Type B pancreatic cell (in vitro differentiated cells): ENCODE measurements around the gene MAP2K2. TPM values are rescaled to one million over a fixed set of nuclear protein-coding genes. Genes with fewer than 3 reads are reported as not detected.

ENCODE experiments used
- DNase-seq: peaks from one replicate; pipeline ENCODE4 v3.0.0; 2021; ENCODE audit warnings: mixed read lengths; ENCODE audit not compliant: unreplicated experiment; ENCODE audit errors: extremely low spot score
- H3K27ac Mint-ChIP-seq: 2 replicates; pipeline ENCODE4 v1.8.0; 2021; ENCODE audit warnings: mild to moderate bottlenecking, mixed read lengths
- H3K27me3 Mint-ChIP-seq: 2 replicates; pipeline ENCODE4 v1.8.0; 2021; ENCODE audit warnings: mixed read lengths
- H3K36me3 Mint-ChIP-seq: 2 replicates; pipeline ENCODE4 v1.8.0; 2021; ENCODE audit warnings: mixed read lengths
- H3K4me1 Mint-ChIP-seq: one replicate; pipeline ENCODE4 v1.8.0; 2021; ENCODE audit warnings: mixed read lengths; ENCODE audit not compliant: unreplicated experiment
- H3K4me3 Mint-ChIP-seq: 2 replicates; pipeline ENCODE4 v1.8.0; 2021; ENCODE audit warnings: mild to moderate bottlenecking, mixed read lengths
- H3K9me3 Mint-ChIP-seq: 2 replicates; pipeline ENCODE4 v1.8.0; 2021; ENCODE audit warnings: mixed read lengths
- total RNA-seq: library from RNA; stranded (reverse); gene quantifications from 2 replicates; pipeline ENCODE4 v1.2.1, GENCODE V29; 2021; ENCODE audit warnings: low replicate concordance
- TF ChIP-seq, protein P1 (sequence below): fragments of 200-600 bp; sonication (generic); conservative IDR thresholded peaks from 2 replicates; pipeline ENCODE4 v1.5.0; 2021; ENCODE audit warnings: antibody characterized with exemption, mild to moderate bottlenecking

MAP2K2 gene
- total RNA-seq, 1 donor from 2014 or later = 144 TPM

DNA sequence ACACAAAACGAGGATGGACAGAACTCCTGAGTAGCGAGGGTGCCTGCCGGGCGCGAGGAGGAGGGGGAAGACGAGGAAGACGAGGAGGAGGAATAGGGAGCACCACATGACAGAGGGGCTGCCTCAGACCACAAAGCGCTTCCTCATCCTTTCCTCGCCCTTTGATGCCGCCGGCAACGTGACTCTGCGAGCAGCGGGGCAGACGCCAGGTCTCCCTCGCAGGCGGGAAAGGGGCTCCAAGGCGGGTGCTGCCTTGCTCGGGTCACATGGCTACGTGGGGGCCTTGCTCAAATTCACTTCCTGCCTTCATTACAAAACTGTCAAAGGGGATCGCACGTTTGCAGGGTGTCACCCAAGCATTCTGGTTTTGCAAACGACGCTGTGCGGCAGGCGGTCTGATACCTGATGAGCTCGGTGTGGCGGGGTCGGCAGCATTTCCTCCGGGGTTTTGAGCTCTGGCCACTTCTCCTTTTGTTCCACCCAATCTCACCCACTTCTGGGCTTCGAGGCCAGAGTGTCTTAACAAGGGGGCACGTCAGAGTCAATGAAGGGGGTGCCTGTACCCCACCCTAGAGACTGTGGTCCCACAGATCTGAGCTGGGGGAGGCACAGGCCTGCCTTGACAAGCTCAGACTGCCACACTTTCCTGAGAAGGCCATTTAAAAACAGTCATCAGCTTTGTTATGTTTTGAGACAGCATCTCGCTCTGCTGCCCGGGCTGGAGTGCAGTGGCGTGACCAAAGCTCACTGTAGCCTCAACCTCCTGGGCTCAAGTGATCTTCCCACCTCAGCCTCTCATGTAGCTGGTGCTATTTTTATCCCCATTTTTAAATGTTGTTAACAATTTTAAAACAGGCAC, 14.9 kb downstream of the MAP2K2 start:
- Mint-ChIP-seq H3K9me3 (no peaks in the 10 kb centered on the region), H3K27me3 (no peaks in the 10 kb centered on the region), H3K4me3 (no peak overlapping the region), H3K4me1 (no peaks in the 10 kb centered on the region), H3K36me3 (peaks cover 16% of the 10 kb centered on the region), H3K27ac (no peak overlapping the region)
- TF ChIP-seq, protein P1, sequence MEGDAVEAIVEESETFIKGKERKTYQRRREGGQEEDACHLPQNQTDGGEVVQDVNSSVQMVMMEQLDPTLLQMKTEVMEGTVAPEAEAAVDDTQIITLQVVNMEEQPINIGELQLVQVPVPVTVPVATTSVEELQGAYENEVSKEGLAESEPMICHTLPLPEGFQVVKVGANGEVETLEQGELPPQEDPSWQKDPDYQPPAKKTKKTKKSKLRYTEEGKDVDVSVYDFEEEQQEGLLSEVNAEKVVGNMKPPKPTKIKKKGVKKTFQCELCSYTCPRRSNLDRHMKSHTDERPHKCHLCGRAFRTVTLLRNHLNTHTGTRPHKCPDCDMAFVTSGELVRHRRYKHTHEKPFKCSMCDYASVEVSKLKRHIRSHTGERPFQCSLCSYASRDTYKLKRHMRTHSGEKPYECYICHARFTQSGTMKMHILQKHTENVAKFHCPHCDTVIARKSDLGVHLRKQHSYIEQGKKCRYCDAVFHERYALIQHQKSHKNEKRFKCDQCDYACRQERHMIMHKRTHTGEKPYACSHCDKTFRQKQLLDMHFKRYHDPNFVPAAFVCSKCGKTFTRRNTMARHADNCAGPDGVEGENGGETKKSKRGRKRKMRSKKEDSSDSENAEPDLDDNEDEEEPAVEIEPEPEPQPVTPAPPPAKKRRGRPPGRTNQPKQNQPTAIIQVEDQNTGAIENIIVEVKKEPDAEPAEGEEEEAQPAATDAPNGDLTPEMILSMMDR = no peak
- DNase-seq = no peak

GRCh38 chr19:4103080-4103433, 20.9 kb downstream of the MAP2K2 start:
- H3K9me3 Mint-ChIP-seq = no peaks in the 10 kb centered on the region
- no peak overlapping the region for H3K4me3 Mint-ChIP-seq
- H3K27ac Mint-ChIP-seq = no peak overlapping the region
- TF ChIP-seq, protein P1 = no peak
- H3K4me1 Mint-ChIP-seq = no peaks in the 10 kb centered on the region
- peaks cover 12% of the 10 kb centered on the region for H3K36me3 Mint-ChIP-seq
- no peak for DNase-seq
- no peaks in the 10 kb centered on the region for H3K27me3 Mint-ChIP-seq

DNA sequence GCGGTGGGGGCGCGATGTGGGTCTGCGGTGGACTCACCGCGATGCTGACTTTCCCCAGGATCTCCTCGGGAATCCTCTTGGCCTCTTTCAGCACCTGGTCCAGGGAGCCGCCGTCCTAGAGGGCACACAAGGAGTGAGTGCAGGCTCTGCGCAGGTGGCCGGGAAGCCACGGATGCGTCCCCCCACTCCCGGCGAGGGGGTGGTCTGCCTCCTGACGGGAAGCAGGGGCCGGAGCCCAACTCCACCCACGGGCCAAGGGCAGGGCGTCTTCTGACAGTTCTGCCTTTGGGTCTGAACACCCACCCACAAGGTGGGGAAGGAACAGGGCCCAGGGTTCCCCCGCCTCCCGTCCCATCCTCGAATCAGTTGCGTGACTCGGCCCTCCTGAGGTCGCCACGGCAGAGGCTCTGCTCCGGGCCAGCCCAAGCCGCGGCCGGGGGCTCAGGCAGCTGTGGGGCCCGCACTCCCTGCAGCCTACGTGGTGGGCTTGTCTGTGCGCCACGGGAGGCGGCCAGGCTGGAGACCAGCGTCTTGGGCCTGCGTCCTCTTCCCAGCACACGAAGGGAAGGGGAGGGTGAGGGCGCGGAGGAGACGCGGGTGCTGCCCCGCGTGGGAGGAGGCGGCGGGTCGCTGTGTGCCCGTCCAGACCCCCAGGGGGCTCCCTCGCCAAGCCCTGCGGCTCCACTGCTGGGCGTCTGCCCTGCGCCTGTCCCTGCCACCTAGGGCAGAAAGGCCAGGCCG, 21.4 kb downstream of the MAP2K2 start:
- peaks cover 9% of the 10 kb centered on the region for H3K36me3 Mint-ChIP-seq
- TF ChIP-seq, protein P1 = no peak
- H3K27ac Mint-ChIP-seq = no peak overlapping the region

GRCh38 chr19:4101496-4101770, 22.5 kb downstream of the MAP2K2 start:
- no peak overlapping the region for H3K4me3 Mint-ChIP-seq
- TF ChIP-seq, protein P1 = no peak
- peaks cover 3% of the 10 kb centered on the region for H3K36me3 Mint-ChIP-seq
- H3K9me3 Mint-ChIP-seq = no peaks in the 10 kb centered on the region
- no peak for DNase-seq
- H3K27me3 Mint-ChIP-seq = no peaks in the 10 kb centered on the region
- H3K27ac Mint-ChIP-seq = no peak overlapping the region
- no peaks in the 10 kb centered on the region for H3K4me1 Mint-ChIP-seq

More for the DNA sequence above, 21.4 kb downstream of the MAP2K2 start:
- H3K4me3 Mint-ChIP-seq = no peak overlapping the region
- H3K27me3 Mint-ChIP-seq = no peaks in the 10 kb centered on the region
- no peak for DNase-seq
- no peaks in the 10 kb centered on the region for H3K4me1 Mint-ChIP-seq
- no peaks in the 10 kb centered on the region for H3K9me3 Mint-ChIP-seq

- Mint-ChIP-seq H3K4me1 (no peaks in the 10 kb centered on the region), H3K4me3 (no peak overlapping the region), H3K27ac (no peak overlapping the region), H3K9me3 (no peaks in the 10 kb centered on the region), H3K36me3 (peaks cover 3% of the 10 kb centered on the region), H3K27me3 (no peaks in the 10 kb centered on the region)
- TF ChIP-seq, protein P1 = no peak
- no peak for DNase-seq
These were observed 23.1 kb downstream of the MAP2K2 start for GRCh38 chr19:4100647-4101495.
